Panc1 (cell line): ENCODE results near the gene CORO2B.

Source experiments
- SIN3A ChIP-seq: IDR thresholded peaks from 2 replicates; pipeline ENCODE4 v1.6.1; 2012; ENCODE audit warnings: low read depth, mild to moderate bottlenecking, low read length, moderate library complexity, borderline replicate concordance; ENCODE audit not compliant: insufficient read depth
- TF ChIP-seq, protein P1 (sequence below): fragments of 450-650 bp; IDR thresholded peaks from 2 replicates; pipeline ENCODE4 v1.5.1; 2017; ENCODE audit warnings: mild to moderate bottlenecking

DNA sequence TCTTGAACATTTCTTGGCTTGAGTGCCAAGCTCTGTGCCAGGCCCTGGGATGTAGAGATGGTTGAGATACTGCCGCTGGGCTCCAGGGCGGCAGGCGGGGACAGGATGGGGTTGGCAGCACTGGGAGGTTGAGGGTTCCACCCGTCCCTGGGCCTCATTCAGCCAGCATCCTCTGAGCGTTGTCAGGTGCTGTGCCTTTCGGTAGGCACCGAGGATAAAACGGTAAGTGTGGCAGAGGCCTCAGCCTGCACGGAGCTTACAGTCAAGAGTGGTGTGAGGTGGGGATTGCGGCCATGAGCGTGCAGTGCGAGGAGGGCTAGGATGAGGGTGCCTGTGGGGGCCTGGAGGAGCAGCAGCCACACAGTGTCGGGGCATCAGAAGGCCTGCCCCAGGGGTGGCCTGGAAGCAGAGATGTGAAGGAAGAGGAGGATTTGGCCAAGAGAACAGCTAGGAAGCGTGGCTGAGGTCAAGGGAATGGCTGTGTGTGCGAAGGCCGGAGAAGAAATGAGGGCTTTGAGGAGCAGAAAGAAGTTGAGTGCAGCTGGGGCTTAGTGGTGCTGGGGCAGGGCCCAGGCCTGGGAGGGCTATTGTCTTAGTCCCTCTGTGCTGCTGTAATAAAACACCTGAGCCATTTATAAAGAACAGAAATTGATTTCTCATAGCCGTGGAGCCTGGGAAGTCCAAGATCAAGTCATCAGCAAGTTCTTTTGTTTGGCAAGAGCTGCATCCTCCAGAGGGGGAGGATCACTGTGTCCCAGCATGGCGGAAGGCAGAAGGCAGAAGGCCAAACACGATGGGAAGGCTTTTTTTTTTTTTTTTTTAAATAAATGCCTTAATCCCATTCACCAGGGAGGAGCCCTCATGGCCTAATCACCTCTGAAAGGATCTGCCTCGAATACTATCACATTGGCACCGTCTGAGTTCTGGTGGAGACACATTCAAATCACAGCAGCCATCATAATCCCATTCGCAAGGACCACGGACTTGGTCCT lies 22.7 kb downstream of the CORO2B start:
- TF ChIP-seq, protein P1, sequence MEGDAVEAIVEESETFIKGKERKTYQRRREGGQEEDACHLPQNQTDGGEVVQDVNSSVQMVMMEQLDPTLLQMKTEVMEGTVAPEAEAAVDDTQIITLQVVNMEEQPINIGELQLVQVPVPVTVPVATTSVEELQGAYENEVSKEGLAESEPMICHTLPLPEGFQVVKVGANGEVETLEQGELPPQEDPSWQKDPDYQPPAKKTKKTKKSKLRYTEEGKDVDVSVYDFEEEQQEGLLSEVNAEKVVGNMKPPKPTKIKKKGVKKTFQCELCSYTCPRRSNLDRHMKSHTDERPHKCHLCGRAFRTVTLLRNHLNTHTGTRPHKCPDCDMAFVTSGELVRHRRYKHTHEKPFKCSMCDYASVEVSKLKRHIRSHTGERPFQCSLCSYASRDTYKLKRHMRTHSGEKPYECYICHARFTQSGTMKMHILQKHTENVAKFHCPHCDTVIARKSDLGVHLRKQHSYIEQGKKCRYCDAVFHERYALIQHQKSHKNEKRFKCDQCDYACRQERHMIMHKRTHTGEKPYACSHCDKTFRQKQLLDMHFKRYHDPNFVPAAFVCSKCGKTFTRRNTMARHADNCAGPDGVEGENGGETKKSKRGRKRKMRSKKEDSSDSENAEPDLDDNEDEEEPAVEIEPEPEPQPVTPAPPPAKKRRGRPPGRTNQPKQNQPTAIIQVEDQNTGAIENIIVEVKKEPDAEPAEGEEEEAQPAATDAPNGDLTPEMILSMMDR, result no peak
- no peak for TF ChIP-seq SIN3A
